Activated gamma-delta T cell treated with Interleukin-2 at 50 U/mL for 16 hours (primary cell): Measurements from ENCODE around the gene HLA-DOA.

ENCODE experiments used
- DNase-seq: peaks from one replicate; pipeline ENCODE4 v3.0.0-alpha.2; 2020

Gene HLA-DOA

DNA sequence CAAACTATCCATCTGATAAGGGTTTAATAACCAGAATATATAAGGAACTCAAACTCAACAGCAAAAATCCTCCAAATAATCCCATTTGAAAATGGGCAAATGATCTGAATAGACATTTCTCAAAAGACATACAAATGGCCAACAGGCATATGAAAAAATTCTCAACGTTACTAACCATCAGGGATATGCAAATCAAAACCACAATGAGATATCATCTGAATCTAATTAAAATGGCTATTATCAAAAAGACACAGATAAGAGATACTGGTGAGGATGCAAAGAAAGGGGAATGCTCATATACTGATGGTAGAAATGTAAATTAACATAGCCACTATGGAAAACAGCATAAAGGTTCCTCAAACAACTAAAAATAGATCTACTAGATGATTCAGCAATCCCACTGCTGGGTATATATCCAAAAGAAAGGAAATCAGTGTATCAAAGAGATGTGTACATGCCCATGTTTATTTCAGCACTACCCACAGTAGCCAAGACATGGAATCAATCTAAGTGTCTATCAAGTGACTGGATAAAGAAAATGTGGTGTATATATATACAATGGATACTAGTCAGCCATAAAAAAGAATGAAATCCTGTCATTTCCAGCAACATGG, 47.1 kb downstream of the HLA-DOA start:
- no peak for DNase-seq

DNA sequence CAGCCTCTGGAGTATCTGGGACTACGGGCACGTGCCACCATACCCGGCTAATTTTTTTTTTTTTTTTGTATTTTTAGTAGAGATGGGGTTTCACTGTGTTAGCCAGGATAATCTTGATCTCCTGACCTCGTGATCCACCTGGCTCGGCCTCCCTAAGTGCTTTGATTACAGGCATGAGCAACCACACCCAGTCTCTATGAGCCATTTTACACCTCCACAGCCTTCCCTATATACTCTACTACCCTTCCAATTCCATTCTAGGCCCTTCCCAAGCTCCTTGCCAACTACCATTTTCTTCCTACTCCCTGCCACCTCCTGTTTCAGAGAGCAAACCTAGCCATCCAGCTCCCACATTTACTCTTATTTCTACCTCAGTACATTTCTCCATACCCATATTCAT, 48.8 kb downstream of the HLA-DOA start:
- DNase-seq: no peak

GRCh38 chr6:32956176-32956575, 53.2 kb downstream of the HLA-DOA start:
- no peak for DNase-seq

- DNase-seq: no peak
These were observed 54.2 kb downstream of the HLA-DOA start for GRCh38 chr6:32954986-32955802.

DNA sequence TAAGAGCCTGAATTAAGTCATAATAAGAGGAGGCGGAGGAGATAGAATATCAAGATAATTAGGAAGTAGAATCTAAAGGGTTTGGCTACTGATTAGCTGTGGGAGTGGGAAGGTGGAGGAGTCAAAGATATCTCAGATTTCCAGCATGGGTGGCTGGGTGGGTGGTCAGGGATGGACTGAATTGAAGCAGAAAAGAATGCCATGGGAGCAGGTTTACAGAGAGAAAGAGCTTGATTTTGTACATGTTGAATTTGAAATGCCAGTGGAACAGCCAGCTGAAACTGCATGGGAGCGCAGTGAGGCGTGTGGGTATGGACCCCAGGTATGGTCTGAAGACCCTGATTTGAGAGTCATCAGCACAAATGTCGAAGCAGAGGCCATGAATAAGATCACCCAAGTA, 55.1 kb downstream of the HLA-DOA start:
- DNase-seq: no peak
